Hippocampal formation (tissue), 2 donors: ENCODE results near the gene CTSW.

ENCODE experiments used
- DNase-seq, 2 donors: peaks; one replicate each; lab custom pipeline; 2025; lab: John Stamatoyannopoulos, UW

Gene CTSW

GRCh38 chr11:65855927-65856363, 23.7 kb upstream of the CTSW start:
- DNase-seq: no peak

GRCh38 chr11:65856689-65857499, 22.7 kb upstream of the CTSW start:
- DNase-seq: peak; percentile 60 to 67

- no peak for DNase-seq
Observed at GRCh38 chr11:65857500-65857852, 22.2 kb upstream of the CTSW start.

- peak; percentile 96 to 98 for DNase-seq
Observed at GRCh38 chr11:65857853-65858680, 21.6 kb upstream of the CTSW start, which contains the start of gene CFL1. Gene CFL1, minus strand, starts transcription at chr11:65858180. Its CDS starts 81 bp downstream, at chr11:65858099.

DNA sequence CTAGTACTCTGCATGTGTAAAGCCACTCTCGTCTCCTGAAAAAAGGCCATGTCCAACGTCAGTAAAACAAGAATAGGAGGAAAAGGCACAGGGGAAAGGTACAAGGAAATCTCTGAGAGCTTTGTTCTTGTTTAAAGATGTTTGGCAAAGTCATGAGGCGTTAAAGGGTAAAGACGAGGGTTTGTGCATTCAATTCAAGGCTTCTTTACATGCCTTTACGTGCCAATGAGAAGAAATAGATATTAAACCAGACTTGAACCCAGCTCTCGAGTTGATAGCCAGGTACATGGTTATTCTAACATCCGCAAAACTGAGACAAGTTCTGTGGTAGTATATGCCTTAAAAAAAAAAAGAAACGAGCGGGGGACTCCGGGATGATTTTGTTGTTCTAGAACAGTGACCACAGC, 21.0 kb upstream of the CTSW start:
- no peak for DNase-seq

GRCh38 chr11:65859095-65859811, 20.4 kb upstream of the CTSW start:
- DNase-seq: peak; percentile 90 to 91

GRCh38 chr11:65859812-65860277, 19.8 kb upstream of the CTSW start:
- no peak for DNase-seq

- peak; percentile 91 for DNase-seq
Observed at GRCh38 chr11:65860278-65861164, 19.1 kb upstream of the CTSW start, which contains the start of gene MUS81. Gene MUS81, plus strand, starts transcription at chr11:65860433. Its CDS starts 321 bp downstream, at chr11:65860754.

- no peak for DNase-seq
Observed at GRCh38 chr11:65861165-65861505, 18.5 kb upstream of the CTSW start.

DNA sequence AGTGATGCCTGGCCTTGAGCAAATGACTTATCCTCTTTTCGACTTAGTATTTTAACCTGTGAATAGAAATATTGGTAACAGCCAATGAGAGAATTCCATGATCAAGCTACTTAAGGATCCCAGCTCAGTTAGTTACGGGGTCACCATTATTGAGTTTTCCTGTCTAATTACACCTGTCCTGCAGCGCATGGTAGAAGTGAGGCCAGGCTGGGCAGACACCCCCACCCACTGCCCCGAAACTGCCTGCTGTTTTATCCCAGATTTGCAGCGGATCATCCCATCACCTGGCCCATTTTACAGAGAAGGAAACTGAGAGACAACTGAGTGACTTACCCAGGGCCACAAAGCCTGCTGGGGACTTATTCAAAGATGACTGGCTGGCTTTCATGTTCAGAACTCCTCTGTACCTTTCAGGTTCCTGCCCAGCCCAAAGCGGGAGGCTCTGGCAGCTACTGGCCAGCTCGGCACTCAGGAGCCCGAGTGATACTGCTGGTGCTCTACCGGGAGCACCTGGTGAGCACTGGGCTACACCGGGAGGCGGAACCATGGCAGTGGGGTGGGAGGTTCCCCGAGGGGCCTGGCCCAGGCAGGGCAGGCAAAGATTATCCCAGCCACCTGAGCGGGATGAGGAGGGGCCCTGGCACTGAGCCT, 18.0 kb upstream of the CTSW start:
- no peak for DNase-seq

DNA sequence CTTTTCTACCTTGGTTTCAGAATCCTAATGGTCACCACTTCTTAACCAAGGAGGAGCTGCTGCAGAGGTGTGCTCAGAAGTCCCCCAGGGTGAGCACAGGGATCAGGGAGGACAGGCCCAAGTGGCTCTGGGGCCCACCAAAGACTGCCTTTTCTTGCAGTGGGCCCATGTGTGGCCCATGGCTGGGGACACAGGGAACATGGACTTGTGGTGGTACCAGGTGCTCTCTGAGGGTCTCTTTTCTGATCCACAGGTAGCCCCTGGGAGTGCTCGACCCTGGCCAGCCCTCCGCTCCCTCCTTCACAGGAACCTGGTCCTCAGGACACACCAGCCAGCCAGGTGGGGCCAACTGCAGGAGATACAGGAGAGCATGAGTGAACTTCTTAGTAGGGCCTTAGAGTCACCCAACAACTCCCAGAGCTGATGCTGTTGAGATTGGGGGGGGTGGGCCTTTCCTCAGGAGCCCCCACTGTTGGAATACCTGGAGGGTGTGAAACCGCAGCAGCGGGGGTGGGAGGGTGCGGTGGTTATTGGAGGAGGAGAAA, 17.4 kb upstream of the CTSW start:
- DNase-seq: no peak

GRCh38 chr11:65862941-65863888, 16.4 kb upstream of the CTSW start:
- DNase-seq: no peak

DNA sequence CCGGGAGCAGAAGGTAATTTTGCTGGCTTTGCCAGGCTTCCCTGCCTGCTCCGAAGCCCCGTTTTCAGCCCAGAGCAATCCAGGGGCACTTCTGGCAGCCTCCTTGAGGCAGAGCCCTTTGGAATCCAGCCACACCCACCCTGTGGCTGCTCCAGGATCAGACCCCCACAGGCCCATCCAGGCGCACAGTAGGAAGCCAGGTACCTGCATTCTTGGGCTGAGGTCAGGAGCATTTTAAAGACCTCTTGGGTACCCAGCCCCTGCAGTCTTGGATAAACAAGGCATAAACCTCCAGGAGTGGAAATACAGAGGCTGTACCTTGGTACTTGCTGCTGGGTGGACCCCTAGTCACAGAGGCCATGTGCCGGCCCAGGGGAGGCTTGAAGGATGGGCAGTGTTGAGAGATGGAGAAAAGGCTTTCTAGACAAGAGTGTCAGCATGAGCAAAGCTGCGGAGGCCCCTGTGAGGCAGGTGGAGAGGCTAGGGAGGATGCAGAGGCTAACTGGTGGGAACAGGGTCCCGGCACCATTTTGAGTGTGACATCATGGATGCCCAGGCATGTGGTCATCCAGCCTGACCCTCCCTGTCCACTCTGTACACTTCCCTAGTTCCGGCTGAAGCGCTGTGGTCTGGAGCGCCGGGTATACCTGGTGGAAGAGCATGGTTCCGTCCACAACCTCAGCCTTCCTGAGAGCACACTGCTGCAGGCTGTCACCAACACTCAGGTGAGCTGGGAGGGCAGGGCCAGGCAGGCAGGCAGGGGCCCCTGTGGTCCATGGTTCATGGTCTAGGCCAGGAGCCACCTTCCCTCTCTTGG, 15.5 kb upstream of the CTSW start:
- DNase-seq: no peak

- no peak for DNase-seq
Observed at GRCh38 chr11:65864706-65865471, 14.7 kb upstream of the CTSW start.

DNA sequence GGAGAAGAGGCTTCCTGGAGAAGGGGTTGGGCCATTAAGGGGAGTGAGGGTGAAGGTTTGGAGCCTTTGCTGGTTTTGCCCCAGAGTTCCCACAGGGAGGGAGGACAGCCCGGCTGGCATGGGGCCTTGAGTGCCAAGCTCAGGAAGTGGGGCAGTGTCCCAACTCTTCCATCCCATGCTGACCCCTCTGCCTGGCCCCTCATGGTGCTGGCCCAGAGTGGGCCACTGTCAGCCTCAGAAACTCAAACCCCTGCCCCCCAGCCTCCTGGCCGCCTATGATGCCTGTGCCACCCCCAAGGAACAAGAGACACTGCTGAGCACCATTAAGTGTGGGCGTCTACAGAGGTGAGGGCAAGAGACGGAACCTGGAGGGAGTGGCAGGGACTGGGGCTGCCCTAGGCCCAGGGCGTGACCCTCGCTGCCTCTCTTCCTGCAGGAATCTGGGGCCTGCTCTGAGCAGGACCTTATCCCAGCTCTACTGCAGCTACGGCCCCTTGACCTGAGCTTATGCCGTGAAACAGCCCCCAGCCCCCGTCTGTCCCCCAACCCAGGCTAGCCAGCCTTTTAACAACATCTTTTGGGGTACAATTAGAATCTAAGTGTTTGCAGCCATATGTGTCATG, 14.0 kb upstream of the CTSW start:
- DNase-seq: no peak

- DNase-seq: no peak
Observed at GRCh38 chr11:65866509-65867283, 12.9 kb upstream of the CTSW start.
